ENCODE data around the gene SCGB1C2.

The SCGB1C2 gene

DNA sequence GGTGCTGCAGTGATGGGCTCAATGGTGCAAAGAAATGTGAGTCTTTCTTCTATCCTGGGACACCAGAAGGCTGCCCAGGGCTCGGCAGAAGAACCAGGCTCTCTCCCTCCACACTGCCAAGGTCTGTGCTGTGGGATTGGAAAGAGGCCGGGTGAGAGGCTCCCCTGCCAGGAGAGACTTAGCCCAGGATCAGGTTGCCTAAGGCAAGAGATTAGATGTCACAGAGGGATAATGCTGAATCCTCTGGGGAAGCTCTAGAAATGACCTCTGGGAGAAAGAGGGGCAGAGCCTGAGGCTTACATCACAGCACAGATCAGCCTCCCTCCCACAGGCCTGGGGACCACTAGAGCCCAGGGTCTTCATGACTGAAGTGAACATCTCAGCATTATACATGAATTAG is 49.8 kb downstream of the SCGB1C2 start:
- FAIRE-seq = no peak

More for the DNA sequence above, 49.8 kb downstream of the SCGB1C2 start:
- DNase-seq (ENCODE audit: extremely low spot score, insufficient read length, low read depth) = no peak
